OCI-LY3 (cell line): ENCODE measurements around the gene TRIM69.

Experiments
- EZH2phosphoT487 ChIP-seq: fragments of 200-600 bp; shearing (Covaris generic); IDR thresholded peaks from 2 replicates; pipeline ENCODE4 v1.6.1; 2018; ENCODE audit warnings: antibody characterized with exemption, mixed run types, low read depth
- TF ChIP-seq, protein P1 (sequence below): fragments of 200-600, 300-600 bp; sonication (generic); IDR thresholded peaks from 2 replicates; pipeline ENCODE4 v1.5.1; 2014; ENCODE audit warnings: antibody characterized with exemption, low read length, low read depth

DNA sequence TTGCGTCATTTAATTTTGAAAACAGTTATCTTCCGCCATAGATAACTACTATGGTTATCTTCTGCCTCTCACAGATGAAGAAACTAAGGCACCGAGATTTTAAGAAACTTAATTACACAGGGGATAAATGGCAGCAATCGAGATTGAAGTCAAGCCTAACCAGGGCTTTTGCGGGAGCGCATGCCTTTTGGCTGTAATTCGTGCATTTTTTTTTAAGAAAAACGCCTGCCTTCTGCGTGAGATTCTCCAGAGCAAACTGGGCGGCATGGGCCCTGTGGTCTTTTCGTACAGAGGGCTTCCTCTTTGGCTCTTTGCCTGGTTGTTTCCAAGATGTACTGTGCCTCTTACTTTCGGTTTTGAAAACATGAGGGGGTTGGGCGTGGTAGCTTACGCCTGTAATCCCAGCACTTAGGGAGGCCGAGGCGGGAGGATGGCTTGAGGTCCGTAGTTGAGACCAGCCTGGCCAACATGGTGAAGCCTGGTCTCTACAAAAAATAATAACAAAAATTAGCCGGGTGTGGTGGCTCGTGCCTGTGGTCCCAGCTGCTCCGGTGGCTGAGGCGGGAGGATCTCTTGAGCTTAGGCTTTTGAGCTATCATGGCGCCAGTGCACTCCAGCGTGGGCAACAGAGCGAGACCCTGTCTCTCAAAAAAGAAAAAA lies 23.9 kb upstream of the TRIM69 start:
- TF ChIP-seq, protein P1, sequence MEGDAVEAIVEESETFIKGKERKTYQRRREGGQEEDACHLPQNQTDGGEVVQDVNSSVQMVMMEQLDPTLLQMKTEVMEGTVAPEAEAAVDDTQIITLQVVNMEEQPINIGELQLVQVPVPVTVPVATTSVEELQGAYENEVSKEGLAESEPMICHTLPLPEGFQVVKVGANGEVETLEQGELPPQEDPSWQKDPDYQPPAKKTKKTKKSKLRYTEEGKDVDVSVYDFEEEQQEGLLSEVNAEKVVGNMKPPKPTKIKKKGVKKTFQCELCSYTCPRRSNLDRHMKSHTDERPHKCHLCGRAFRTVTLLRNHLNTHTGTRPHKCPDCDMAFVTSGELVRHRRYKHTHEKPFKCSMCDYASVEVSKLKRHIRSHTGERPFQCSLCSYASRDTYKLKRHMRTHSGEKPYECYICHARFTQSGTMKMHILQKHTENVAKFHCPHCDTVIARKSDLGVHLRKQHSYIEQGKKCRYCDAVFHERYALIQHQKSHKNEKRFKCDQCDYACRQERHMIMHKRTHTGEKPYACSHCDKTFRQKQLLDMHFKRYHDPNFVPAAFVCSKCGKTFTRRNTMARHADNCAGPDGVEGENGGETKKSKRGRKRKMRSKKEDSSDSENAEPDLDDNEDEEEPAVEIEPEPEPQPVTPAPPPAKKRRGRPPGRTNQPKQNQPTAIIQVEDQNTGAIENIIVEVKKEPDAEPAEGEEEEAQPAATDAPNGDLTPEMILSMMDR = no peak
- TF ChIP-seq EZH2phosphoT487 = no peak
